Coronary artery (tissue), 2 donors: Measurements from ENCODE around the gene PHC2.

Source experiments
- DNase-seq: peaks from one replicate; pipeline ENCODE4 v3.0.0-alpha.2; 2017; ENCODE audit warnings: low spot score
- H3K27ac ChIP-seq, 2 donors: fragments of 200-600 bp; sonication (generic); one replicate each; pipeline ENCODE4 v1.5.1; 2016 to 2019
- H3K4me3 ChIP-seq: fragments of 200-600 bp; sonication (generic); 2 replicates; pipeline ENCODE4 v1.5.1; 2016; ENCODE audit warnings: mild to moderate bottlenecking, moderate library complexity
- TF ChIP-seq, protein P1 (sequence below): fragments of 200-600 bp; sonication (generic); IDR thresholded peaks from one replicate; pipeline ENCODE4 v1.5.1; 2019; ENCODE audit warnings: antibody characterized with exemption

The PHC2 gene

DNA sequence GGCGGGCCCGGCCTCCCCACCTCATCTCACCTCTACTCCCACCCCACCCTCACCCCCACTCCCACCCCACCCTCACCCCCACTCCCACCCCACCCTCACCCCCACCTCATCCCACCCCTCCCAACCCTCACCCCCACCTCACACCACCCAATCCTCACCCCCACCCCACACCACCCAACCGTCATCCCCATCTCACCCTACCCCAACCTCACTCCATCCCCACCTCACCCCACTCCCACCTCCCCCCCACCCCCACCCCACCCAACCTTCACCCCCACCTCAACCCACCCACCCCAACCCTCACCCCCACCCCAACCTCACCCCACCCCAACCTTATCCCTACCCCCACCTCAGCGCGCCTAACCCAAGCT, 123.4 kb downstream of the PHC2 start:
- TF ChIP-seq, protein P1, sequence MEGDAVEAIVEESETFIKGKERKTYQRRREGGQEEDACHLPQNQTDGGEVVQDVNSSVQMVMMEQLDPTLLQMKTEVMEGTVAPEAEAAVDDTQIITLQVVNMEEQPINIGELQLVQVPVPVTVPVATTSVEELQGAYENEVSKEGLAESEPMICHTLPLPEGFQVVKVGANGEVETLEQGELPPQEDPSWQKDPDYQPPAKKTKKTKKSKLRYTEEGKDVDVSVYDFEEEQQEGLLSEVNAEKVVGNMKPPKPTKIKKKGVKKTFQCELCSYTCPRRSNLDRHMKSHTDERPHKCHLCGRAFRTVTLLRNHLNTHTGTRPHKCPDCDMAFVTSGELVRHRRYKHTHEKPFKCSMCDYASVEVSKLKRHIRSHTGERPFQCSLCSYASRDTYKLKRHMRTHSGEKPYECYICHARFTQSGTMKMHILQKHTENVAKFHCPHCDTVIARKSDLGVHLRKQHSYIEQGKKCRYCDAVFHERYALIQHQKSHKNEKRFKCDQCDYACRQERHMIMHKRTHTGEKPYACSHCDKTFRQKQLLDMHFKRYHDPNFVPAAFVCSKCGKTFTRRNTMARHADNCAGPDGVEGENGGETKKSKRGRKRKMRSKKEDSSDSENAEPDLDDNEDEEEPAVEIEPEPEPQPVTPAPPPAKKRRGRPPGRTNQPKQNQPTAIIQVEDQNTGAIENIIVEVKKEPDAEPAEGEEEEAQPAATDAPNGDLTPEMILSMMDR = no peak
- no peak for DNase-seq
- Histone ChIP-seq H3K27ac (no peak overlapping the region), H3K4me3 (peak overlapping the region; percentile 64)

DNA sequence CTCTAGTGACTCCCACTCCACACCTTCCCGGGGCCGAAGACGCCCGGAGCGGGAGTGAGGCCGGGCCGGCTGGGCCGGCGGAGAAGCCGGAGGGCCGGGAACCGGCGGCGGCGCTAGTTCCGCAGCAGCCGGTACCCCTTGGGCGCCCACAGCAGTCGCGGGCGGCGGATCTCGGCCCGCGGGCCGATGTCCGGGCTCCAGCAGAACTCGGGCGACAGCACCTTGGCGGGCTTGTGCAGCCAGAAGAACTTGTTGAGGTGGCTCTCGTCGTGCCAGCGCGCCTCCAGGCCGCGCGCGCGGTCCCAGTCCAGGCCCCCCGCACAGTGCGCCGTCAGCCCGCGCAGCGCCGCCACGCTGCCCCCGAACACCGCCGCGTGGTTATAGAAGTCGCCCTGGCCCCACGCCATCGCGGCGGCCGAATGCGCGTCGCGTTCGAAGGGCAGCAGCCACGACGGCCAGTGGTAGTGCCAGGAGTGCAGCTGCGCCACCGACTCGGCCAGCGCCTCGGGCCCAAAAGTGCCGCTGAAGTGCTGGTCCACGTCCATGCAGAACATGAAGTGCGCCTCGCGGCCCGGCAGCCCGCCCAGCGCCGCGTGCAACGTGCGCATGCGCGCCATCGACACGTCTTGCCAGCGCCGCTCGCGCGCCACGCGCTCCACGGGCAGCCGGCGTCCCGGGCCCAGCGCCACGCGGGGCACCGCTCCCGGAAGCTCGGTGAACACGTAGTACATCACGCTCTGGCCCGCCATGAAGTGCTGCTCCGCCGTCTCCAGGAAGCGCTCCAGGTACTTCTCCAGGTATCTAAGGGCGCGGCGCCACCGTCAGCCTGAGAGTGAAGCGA, 124.0 kb downstream of the PHC2 start:
- H3K27ac ChIP-seq = no peak overlapping the region
- peak overlapping the region; percentile 64 for H3K4me3 ChIP-seq
- TF ChIP-seq, protein P1 = no peak
- DNase-seq = no peak

DNA sequence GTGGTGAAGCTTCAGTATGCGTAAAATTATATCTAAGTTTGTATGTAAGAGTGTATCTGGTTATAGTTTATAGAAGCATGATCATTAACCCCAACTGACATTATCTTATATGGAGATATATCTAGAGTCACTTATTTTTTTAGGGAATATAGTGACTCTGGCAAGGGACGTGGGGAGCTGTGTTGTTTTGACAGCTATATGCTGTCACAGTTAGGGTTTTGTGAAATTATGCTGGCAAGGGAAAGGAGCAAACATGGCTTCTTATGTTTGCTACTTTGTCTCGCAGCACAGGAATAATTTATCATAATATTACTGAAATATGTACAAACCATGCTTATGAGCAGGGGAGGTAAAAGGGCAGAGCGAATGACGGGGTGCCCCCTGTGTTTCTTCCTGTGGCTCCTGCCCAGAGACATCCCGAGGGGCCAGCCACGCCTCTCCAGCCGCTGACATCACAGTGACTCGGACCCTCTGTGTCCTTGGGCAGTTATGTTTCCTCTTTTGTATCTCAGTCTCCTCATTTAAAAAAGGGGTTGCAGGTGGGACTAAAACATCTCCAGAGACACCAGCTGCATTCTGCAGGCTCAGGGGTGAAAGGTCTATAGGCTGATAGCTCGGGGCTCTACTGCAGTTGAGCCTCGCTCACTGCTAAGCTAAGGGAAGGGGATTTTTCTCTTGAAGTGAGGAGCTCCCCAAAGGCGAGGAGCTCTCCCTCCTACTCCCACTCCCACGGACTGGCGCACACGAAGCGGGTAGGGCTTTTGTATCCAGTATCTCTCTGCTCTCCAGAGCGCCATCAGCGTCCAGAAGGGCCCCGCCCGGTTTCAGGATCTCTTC, 124.9 kb downstream of the PHC2 start:
- DNase-seq = no peak
- TF ChIP-seq, protein P1 = no peak
- Histone ChIP-seq H3K27ac (no peak overlapping the region), H3K4me3 (peak overlapping the region; percentile 64)

DNA sequence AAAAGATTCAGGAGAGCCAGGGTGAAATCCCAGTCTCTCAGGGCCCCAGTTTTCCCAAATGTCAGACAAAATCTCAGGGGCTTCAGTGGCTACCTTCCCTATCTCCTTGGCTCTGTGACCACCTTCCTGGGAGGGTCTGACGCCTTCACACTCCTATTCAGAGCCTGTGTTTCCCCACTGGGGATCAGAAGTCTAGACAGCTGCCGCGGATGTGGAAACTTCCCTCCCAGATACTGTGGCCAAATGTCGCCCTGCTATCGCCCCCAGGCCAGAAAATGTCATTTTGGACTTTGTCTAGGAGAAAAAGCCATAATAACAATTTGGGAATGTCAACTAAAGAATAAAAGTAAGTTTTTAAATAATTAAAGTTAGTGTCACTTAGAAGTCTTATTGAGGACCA, 125.9 kb downstream of the PHC2 start:
- TF ChIP-seq, protein P1 = no peak
- H3K27ac ChIP-seq = no peak overlapping the region
- no peak overlapping the region for H3K4me3 ChIP-seq
- DNase-seq = no peak

DNA sequence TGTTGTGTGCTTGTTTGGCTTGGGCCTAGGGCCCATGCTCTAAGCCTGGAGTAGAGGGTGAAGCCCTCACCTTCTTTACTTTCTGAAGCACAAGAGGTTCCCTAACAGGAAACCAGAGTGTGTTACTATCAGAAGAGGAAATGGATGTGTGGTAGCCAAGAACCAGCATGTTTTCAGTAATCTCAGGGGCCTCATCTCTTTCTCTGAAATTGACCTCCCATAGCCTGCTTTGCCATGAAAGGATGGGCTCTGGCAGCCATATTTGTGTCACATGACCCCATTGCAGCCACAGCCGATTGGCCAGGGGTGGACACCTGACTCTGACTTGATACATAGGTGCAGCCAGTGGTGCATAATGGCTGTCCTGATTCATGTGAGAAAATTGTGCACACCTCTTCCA, 128.6 kb downstream of the PHC2 start:
- TF ChIP-seq, protein P1 = no peak
- H3K27ac ChIP-seq = no peak overlapping the region
- H3K4me3 ChIP-seq = no peak overlapping the region
- DNase-seq = no peak

DNA sequence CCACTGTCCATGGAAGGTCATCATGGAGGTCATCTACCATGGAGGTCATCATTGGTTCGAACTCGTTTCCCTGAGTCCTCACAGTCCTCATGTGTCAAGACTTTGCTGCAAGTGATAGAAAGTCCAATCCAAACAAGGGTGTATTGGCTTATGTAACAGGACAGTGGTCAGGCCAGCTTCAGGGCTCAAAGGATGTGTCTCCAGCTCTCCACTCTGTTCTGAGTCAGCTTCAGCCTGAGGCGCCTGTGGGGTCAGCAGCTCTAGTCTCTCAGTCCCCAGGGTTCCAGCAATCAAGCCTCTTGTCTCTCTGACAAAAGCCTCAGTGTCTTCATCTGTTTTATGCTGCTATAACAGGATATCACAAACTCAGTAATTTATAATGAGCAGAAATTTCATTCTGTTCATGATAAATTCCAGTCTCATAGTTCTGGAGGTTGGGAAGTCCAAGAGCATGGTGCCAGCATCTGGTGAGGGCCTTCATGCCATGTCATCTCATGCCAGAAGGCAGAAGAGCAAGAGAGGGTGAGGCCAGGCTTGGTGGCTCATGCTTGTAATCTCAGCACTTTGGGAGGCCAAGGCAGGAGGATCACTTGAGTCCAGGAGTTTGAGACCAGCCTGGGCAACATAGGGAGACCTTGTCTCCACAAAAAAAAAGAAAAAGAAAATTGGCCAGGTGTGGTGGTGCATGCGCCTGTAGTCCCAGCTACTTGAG, 129.5 kb downstream of the PHC2 start:
- TF ChIP-seq, protein P1 = no peak
- no peak overlapping the region for H3K4me3 ChIP-seq
- peak overlapping the region in 1 of 2 donors; percentile 55 for H3K27ac ChIP-seq
- DNase-seq = no peak
